ENCODE measurements around the gene CEP70.

DNA sequence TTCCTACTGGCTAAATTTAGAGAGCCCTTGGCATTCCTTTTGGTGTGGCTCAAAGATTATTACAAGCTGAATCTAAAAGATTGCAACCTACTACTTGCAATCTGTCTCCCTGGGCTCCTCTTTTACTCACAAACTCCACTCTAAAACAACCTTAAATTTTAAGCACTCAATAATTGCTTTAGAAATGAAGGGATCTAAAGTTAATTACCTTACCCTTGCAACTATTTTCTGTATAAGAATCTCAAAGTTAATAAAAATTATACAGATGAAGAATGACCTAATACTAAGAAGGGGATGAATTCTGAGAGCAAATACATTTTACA lies 99.5 kb downstream of the CEP70 start:
- TF ChIP-seq, protein P1, sequence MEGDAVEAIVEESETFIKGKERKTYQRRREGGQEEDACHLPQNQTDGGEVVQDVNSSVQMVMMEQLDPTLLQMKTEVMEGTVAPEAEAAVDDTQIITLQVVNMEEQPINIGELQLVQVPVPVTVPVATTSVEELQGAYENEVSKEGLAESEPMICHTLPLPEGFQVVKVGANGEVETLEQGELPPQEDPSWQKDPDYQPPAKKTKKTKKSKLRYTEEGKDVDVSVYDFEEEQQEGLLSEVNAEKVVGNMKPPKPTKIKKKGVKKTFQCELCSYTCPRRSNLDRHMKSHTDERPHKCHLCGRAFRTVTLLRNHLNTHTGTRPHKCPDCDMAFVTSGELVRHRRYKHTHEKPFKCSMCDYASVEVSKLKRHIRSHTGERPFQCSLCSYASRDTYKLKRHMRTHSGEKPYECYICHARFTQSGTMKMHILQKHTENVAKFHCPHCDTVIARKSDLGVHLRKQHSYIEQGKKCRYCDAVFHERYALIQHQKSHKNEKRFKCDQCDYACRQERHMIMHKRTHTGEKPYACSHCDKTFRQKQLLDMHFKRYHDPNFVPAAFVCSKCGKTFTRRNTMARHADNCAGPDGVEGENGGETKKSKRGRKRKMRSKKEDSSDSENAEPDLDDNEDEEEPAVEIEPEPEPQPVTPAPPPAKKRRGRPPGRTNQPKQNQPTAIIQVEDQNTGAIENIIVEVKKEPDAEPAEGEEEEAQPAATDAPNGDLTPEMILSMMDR (conservative IDR thresholded peaks at IDR 0.05 in 1 of 2, IDR thresholded peaks at IDR 0.05 in 1 of 2; ENCODE audit: extremely low read depth in 1 of 2, insufficient read depth in 1 of 2, low read depth in 1 of 2, low read length in 2 of 2): no peak
- TF ChIP-seq EZH2 (IDR thresholded peaks at IDR 0.05; ENCODE audit: borderline replicate concordance, low read length): no peak
